ENCODE measurements around the gene TMEM200A.
A peak's percentile ranks its signal among the peaks of the same experiment; 100 is the strongest.

TMEM200A gene

DNA sequence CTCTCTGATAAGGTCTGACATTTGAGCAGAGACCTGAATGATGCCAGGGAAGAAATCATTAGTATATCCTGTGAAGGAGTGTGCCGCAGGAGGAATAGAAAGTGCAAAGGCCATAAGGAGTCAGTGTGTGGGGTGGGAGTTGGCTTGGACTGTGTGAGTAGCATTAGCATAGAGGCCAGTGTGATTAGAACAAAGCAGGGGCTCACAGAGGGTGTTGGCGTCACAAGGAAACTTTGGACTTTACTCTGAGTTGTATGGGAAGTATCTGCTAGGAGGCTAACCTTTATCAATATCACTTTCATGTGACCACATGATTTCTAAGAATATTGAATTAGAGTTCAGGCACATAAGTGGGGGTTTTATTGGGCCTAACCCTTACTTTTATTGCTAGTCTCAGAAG lies 12.1 kb downstream of the TMEM200A start:
- DNase-seq (ENCODE audit: low spot score), result no peak

DNA sequence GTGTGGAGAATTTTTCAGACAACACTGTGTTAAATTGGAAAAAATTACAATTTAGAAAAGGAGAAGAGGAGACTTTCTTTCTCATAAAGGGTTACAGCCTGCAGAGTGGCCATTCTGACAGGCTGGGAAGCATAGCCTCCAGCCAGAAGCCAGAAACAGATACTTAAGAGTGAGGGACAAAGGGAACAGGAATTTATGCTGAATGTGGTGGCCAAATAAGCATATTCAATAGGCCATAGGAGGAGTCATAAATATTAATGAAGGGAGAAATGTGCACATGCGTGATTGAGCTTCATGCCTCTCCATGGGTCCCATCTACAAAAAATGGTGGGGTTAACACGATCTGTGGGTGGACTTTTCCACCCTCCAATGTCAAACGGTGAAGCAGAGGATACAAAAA lies 13.4 kb downstream of the TMEM200A start:
- DNase-seq (ENCODE audit: low spot score), result no peak

DNA sequence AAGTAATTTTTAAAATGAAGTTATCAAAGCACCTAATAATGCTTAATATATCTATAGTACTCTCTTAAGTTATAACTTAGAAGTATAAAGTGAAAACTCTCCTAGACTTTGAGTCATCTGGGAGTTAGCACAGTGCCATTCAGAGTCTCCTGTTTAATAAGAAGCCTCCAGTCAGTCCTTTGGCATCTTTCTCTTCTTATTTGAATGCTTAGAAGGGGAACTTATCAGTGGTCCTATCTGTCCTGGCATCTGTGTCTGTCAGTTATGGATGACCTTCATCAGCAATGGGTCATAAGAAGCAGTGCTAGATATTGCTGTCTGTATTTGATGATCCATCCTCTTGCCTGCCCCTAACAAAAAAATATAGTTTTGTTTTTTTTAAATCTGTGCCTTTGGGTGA lies 15.2 kb downstream of the TMEM200A start:
- no peak for DNase-seq (ENCODE audit: low spot score)

DNA sequence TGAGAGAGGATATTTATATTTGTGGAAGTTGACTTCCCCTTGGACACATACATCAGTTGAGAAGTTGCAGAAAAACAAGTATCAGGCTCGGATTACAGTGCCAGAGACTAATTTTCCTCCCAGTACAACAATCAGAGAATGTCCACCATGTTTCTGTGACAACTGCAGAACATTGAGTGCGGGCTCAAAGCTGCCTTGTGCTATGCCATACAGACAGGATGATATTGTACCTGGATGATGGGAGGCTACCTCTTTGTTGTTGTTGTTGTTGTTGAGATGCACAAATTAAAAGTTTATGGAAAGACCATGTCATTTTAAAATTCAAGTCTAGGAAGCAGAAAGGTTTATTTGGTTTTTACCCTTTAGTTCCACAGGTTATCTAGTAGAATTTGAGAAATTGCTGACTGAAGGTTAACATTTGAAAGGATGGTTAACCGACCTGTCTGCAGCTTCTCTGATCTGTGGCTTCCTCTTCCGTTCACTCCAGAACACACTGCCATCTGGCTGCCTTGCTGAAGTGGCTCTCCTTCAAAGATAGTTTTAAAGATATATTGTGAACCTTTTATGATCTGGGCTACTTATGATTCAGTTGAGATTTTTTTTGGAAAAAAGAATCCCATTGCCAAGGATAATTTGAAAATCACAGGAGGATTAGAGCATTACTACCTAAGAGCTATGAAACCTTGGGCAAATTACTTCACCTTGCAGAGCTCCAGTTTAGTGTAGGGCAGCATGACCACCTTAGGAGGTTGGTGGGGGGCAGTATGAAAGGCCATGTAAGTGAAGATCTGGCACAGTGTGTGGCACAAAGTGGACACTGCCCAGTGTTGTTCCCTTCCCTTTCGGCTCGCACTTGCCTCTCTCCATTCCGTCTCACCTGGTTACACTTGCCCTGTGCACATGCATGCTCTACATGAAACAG lies 15.9 kb downstream of the TMEM200A start:
- DNase-seq (ENCODE audit: low spot score), result no peak

DNA sequence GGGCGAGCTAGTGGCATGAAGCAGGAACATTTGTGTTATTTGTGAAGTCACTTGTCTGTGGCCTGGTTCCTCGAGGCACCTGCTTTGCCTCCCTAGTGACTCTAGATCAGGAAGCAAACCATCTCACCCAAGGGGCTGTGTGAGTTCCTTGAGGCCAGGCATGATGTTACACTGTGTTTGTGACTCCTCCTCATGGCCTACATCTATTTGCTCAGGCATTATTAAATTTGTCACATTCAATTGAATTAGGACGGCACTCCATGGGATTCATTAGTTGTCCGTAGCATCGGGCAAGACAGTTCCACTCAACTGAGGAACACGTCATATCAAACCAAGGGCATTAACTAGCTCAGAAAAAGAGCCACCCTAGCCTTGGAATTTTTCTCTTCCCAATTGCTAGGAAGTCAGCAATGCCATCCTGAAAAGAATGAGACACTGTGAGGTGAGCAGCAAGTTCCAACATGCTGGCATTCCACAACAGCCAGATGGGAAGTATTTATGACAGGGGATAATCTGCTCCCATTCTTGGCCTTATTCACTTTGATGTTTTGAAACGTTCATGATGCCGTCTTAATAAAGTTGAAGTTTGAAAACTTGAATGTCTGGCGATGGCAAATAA lies 17.2 kb downstream of the TMEM200A start:
- DNase-seq (ENCODE audit: low spot score), result no peak

DNA sequence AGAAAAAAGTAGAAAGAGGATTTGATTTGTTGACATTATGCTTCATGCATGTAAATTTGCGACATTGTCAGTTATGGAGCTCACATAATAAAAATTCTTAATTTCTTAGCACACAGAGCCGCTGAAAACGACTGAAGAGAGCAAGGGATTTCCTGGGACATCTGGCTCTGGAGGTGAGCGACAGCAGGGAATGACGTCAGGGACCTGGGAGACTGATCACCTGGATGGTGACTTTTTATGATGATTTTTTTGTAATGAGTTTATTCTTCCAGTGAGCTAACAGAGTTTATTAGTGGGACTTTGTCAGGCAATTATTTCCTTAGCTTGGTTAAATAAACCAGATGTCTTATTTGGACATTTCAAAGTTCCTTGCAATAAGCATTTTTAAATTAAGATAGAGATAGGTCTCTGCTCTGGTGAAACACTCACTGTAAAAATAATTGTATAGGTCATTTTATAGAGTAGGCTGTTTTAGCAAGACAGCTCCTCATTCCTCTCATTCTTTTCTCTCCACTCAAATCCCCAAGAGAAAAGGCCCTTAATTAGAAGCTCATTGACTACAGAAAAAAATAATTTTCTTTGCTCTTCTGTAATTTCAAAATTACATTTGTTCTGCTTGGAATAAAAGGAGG lies 19.4 kb downstream of the TMEM200A start:
- no peak for DNase-seq (ENCODE audit: low spot score)

DNA sequence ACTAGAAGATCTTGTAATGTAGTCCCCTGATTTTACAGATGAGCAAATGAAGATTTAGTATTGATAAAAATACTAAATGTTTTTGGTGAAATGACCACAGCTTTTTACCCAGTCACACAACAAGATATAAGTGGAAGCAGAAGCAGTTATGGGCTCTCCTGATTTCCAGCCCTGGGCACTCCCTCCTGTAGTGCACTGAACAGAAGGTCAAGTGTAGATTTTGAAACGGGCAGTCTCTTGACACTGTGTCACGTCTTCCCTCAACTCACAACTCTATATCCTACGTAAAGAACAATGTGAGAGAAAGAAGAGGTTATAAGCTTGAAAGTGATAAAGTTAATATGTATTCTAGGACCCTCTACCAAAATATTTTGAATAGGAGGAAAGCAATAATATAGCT lies 23.3 kb downstream of the TMEM200A start:
- DNase-seq (ENCODE audit: low spot score), result no peak

DNA sequence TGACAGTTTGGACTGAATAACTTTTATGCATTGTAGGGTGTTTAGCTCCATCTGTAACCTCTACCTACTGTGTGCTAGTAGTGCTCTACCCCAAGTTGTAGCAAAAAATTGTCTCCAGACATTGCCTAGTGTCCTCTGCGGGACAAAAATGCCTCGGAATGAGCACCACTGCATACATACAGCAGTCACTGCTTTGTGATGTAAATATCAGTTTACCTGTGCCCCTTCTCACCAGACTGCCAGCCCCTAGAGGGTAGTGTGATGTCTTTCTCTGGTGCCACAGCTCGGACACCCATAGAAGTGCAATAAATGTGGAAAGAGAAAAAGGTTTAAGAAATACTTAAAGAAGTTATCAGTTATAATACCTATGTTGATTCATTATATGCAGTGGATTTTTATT lies 25.1 kb downstream of the TMEM200A start:
- no peak for DNase-seq (ENCODE audit: low spot score)

DNA sequence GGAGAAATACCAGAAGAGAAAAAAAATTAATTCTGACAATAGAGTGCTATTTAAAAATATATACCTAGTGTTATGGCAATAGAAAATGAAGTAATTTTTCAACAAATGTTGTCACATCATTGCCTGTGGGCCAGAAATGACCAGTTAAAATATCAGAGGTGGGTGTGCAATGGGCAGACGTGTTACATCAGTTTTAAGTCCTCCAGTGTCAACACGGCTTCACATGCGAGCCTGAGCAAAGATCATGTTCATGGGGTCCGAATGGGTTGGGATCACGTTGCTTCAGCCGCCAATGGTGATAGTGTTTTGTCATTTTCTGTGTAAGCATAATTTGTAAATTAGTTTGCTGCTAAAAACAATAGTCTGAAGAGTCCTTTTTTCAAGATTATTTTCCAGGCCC lies 27.5 kb downstream of the TMEM200A start:
- DNase-seq (ENCODE audit: low spot score), result no peak

DNA sequence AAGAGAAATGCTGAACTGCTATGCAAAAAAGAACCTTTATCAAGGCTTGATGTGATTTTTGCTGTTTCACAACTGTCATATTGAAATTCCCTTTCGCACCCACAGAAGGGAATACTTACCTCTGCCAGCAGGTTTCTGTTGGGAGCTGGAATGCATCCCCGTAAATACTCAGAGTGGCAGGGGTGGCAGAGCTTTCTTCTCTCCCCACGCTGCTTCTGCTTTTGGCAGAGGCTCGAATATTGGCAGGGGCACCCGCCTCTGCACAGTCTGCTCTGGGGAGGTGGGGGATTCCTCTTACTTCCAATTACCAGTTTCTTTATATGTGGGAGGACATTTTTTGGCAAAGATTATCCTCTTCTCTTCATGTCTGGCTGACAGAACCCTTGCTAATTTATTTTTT lies 28.4 kb downstream of the TMEM200A start:
- DNase-seq (ENCODE audit: low spot score), result no peak

DNA sequence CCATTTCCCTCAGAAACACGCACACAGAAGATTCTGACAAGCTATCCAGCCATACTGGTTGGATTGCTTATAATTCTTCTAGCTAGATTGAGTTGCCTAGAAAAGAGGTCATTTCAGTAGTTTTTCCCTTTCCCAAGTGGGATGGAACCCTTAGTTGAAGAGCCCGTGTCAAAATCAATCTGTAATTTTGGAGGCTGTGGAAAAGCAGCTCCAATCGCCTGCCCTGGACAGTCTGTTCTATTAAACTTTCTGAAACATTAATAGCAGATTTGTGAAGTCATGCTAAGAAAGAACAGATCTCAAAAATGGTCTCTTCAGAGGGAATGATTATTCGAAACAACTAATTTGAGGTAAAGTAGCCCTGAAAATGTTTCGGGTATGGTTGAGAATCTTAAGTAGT lies 29.3 kb downstream of the TMEM200A start:
- DNase-seq (ENCODE audit: low spot score), result no peak

DNA sequence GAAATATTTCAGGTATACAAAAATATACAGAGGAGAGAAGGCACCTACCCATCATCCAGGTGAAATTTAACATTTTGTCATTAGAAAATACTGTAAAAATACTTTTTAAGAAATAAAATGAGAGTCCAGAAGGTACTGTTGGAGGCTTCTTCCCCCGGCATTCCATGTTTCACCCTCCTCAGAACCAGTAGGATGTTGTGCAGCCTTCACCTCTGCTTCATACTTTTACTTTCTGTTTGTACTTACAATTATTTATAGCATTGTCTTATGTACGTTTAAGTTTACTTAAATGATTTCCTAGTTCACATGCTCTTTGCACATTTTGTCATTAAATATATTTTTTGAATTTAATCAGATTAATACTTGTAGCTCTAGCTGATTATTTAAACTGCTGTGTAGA lies 30.9 kb downstream of the TMEM200A start:
- DNase-seq (ENCODE audit: low spot score), result no peak

DNA sequence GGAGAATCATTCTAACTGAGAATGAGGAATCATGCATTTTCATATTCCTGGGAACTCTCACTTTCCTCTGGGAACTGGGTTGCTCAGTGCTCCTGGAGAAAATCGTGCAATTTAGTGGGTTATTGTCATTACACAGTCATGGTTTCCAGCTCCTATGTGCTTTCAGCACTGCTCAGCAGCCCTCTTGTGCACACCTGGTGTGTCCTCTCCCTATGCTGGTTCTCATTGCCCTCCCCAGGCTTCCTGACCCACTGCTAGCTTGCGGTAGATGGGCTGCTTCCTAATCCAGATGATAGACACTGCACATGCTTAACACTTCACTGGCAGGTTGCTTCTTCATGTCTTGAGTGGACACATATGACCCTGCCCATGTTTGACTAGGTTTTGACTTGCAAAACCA lies 39.7 kb downstream of the TMEM200A start:
- DNase-seq (ENCODE audit: low spot score), result no peak

DNA sequence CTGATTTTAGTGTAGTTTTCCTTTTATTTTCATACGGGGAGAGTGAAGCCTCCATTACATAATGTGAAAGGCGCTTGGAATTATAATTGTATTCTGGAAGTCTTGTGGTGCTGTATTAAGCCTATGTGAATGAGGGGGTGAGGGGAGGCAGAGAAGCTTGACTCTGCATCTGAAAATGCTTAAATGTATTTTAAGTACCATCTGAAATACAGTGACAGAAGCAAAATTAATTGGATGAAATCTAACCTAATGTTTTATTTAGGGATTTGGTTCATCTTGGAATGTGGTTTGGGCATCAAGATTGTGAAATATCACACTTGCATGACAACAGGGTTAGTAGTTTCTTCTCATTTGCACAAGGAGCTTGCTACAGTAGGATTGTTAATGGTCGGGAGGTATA lies 41.2 kb downstream of the TMEM200A start:
- DNase-seq (ENCODE audit: low spot score), result no peak

DNA sequence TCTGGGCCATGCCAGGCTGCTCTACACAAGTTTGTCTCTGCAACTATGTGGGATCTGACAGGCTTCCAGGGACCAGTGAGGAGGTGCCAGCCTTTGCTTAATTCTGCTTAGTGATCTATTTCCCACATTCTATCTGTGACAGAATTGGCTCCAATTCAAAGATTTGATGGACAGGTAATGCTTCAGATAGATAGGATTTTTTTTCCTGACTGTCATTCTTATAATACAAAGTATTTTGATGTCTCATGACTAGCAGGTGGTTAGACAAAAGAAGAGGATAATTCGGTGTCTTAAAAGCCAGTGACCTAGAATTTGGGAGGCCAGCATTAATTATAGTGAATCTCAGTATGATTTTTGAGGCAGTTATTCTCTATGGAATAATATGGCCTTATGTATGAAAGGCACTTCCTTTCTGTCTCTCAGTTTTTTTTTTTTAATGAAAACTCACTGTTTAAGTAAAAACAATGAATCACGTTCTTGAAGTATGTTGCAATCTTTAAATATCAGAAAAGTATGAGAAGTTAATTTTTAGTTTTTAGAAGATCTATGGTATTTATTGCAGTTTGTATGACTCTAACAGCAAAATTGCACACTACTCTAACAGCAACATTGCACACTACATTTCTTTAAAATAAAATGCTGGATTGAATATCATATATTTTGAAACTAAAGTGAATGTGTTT lies 43.7 kb downstream of the TMEM200A start:
- DNase-seq (ENCODE audit: low spot score), result no peak

DNA sequence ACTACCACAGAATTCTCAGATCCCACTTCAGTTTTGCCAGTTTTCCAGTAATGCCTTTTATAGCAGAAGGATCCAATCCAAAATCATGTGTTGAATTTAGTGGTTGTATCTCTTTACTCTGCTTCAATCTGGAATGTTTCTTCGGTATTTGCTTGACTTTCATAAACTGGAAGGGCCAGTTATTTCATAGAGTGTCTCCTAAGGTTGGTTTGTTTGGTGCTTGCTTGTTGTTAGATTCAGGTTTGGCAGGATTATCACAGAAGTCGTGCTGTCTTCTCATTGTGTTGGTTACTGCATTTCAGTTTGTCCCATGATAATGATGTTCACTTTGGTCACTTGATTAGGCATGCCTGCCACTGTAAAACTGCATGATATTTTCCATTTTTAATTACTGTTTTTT lies 45.7 kb downstream of the TMEM200A start:
- no peak for DNase-seq (ENCODE audit: low spot score)

DNA sequence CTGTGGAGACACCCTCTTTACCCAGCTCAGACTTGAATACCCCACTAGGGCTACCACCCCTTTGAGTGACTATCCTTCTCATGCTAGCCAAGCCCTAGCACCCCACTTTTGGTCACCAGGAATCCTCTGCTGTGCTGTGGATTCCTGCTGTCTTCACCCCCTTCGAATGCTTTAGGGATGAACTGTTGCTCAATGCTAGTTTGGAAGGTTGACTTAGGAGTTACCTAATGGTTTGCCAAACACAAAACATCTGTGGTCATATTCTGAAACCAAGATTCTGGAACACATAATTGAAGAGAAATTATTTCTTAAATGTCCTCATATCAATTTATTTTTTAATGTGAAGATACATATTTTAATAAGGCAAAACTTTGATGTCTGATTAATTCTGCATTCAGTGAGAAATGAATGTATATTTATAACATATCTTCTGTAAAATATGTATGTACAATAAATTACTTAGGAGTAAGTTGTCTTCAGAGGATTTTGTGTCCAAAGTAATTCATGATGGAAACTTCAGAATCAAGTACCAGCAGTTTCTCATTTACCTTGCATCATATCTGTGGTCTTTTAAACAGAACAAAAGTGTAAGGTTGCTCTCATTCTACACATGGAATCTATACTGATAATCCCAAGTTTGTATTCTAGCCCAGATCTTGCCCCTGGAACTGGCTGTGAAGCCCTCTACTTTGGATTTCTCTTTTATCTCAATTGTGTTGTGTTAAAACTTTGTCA lies 46.9 kb downstream of the TMEM200A start:
- no peak for DNase-seq (ENCODE audit: low spot score)

DNA sequence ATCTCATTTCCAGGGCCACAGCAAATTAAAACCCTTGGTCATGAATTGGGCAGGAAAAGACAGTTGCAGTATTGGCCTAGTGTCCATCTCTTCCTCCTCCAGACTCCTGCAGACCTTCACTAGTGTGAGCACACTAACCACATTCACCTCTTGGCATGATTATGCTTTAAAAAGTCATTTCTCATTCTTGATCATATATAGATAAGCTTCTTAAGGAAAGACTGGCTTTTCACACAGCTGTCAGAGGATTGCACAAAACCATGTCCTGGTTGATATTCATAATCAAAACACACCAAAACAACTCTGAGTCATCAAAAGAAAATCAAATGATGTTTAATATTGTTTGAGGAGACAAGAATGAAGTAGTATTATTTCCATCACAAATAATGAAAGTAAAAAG lies 52.1 kb downstream of the TMEM200A start:
- DNase-seq (ENCODE audit: low spot score), result no peak

DNA sequence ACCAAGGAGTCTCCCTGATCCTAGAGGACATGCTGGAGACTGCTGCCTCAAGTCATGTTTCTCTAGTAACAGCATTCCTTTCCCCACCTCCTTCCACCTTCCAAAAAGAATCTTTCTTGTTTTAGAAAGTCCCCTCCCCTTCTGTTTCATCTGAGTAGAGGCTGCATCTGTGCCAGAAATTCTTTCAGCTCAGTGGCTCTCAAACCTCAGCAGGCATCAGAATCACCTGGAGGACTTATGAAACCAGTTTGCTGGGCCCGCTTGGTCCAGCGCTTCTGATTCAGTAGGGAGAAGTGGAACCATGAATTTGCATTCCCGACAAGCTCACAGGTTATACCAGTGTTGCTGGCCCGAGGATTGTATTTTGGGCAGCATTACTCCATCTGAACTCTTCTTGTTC lies 55.1 kb downstream of the TMEM200A start:
- DNase-seq (ENCODE audit: low spot score), result no peak

DNA sequence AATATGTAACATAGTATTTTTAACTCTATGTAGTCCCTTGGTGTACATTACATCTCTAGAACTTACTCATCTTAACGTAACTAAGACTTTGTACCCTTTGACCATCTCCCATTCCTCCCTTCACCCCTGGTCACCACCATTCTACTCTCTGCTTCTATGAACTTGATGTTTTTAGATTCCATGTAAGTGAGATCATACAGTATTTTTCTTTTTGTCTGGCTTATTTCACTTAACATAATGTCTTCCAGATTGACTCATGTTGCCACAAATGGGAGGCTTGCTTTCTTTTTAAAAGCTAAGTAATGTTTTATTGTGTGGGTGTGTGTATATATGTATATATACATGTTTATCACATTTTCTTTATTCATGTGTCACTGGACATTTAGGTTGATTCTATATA lies 55.8 kb downstream of the TMEM200A start:
- DNase-seq (ENCODE audit: low spot score), result no peak

DNA sequence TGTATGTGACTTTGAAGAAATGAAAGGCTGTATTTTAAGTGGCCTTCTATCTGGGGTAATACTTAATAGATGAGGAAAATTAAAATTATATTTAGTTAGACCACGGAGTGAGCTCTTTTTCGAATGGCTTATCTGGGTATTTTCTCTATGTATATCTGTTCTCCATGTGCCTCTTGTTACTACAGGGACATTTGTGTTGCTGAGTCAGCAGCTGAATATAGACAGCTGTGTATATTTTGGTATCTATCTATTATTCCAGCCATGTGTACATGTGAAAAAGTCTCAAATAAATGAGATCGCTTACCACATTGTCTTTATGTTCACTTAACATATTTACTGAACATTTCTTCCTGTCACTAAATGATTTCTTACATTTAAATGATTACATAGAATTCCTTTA lies 57.2 kb downstream of the TMEM200A start:
- no peak for DNase-seq (ENCODE audit: low spot score)

DNA sequence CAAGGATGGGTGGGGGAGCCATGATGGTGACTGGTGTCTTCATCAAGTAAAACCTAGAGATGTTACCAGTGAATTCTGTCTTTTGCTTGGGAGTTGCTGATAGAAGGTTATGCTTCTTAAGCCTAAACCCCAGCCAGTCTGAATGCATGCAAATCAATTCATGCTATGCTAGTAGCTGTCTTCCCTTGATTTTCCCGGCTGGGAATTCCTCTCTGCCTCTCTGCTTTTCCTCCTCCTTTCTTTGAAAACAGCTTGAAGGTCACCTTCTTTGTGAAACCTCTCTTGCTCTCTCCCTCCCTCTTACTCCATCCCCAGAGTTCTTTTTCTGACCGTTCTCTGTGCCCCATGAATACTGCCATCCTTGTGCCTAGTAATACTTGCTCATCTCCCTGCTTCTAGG lies 58.9 kb downstream of the TMEM200A start:
- DNase-seq (ENCODE audit: low spot score), result peak; percentile 37
